ENCODE measurements around the gene ALAS2.

The ALAS2 gene

DNA sequence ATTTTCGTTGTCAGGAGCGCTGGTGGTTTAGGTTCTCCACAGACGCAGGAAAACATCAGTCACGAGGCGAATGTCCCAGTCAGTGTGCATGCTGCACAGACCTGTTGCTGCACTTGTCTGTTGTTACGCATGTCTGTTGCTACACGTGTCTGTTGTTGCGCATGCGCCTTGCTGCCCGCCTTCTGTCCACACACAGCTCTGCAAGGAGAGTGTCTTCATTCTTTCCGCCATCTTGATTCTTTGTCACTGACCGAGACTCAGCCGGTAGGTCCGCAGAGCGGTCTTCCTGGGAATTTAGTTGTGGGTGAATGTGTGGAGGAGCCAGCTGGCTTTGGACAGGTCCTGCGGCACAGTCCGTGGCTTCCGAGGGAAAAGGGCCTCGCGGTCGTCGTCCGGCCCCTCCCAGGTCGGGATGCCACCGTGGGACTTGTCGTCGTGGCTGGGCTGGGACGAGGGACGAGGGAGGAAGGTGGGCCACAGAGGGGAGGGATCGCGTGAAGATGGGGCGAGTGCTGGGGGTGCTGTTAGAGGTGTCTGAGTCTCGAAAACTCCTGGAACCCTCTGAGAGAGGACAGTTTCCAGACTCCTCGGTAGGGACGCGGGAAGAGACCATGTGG is 44.2 kb upstream of the ALAS2 start, which contains the start of gene PAGE2B (continued):
- TF ChIP-seq, protein P1, sequence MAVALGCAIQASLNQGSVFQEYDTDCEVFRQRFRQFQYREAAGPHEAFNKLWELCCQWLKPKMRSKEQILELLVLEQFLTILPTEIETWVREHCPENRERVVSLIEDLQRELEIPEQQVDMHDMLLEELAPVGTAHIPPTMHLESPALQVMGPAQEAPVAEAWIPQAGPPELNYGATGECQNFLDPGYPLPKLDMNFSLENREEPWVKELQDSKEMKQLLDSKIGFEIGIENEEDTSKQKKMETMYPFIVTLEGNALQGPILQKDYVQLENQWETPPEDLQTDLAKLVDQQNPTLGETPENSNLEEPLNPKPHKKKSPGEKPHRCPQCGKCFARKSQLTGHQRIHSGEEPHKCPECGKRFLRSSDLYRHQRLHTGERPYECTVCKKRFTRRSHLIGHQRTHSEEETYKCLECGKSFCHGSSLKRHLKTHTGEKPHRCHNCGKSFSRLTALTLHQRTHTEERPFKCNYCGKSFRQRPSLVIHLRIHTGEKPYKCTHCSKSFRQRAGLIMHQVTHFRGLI (tag by site-specific recombination; IDR thresholded peaks at IDR 0.05): no peak
- TF ChIP-seq GLIS2 (tag by site-specific recombination; IDR thresholded peaks at IDR 0.05) (no peak), KLF9 (tag by site-specific recombination; IDR thresholded peaks at IDR 0.05; ENCODE audit: low read depth) (no peak), ZNF621 (tag by site-specific recombination; IDR thresholded peaks at IDR 0.05) (no peak), ZNF596 (tag by site-specific recombination; IDR thresholded peaks at IDR 0.05) (no peak)

DNA sequence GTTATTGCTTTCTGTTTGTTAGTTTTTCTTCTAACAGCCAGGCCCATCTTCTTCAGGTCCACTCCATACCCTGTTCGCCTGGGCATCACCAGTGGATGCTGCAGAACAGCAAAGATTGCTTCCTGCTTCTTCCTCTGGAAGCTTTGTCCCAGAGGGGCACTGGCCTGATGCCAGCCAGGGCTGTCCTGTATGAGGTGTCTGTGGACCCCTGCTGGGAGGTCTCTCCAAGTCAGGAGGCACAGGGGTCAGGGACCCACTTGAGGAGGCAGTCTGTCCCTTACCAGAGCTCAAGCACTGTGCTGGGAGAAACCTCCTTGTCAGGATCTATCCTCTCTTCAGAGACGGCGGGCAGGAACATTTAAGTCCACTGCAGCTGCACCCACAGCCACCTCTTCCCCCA is 41.5 kb upstream of the ALAS2 start:
- no peaks in the 10 kb centered on the region for H3K4me1 ChIP-seq (ENCODE audit: control insufficient read depth, insufficient read depth, low read length)
- no peaks in the 10 kb centered on the region for H3K9me3 ChIP-seq (ENCODE audit: control insufficient read depth, insufficient read depth, low read depth, low read length)
- TF ChIP-seq ZNF426 (tag by site-specific recombination; IDR thresholded peaks at IDR 0.05): no peak
- no peak for TF ChIP-seq ZNF600 (tag by site-specific recombination; IDR thresholded peaks at IDR 0.05)
- TF ChIP-seq SP2 (tag by site-specific recombination; IDR thresholded peaks at IDR 0.05): no peak
- no peak for TF ChIP-seq ZNF239 (tag by site-specific recombination; IDR thresholded peaks at IDR 0.05)
- no peak for TF ChIP-seq ZNF394 (tag by site-specific recombination; IDR thresholded peaks at IDR 0.05; ENCODE audit: borderline replicate concordance)
- no peak for TF ChIP-seq ZBTB7A (tag by site-specific recombination; IDR thresholded peaks at IDR 0.05; ENCODE audit: low read depth)
- TF ChIP-seq ZNF560 (tag by site-specific recombination; IDR thresholded peaks at IDR 0.05; ENCODE audit: borderline replicate concordance): no peak
- TF ChIP-seq YY2 (tag by site-specific recombination; IDR thresholded peaks at IDR 0.05): no peak
- TF ChIP-seq, protein P2, sequence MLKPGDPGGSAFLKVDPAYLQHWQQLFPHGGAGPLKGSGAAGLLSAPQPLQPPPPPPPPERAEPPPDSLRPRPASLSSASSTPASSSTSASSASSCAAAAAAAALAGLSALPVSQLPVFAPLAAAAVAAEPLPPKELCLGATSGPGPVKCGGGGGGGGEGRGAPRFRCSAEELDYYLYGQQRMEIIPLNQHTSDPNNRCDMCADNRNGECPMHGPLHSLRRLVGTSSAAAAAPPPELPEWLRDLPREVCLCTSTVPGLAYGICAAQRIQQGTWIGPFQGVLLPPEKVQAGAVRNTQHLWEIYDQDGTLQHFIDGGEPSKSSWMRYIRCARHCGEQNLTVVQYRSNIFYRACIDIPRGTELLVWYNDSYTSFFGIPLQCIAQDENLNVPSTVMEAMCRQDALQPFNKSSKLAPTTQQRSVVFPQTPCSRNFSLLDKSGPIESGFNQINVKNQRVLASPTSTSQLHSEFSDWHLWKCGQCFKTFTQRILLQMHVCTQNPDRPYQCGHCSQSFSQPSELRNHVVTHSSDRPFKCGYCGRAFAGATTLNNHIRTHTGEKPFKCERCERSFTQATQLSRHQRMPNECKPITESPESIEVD (tag by site-specific recombination; IDR thresholded peaks at IDR 0.05): no peak
- no peak for TF ChIP-seq ZNF837 (tag by site-specific recombination; IDR thresholded peaks at IDR 0.05)
- TF ChIP-seq ZNF37A (tag by site-specific recombination; IDR thresholded peaks at IDR 0.05): no peak
- no peak for TF ChIP-seq ZNF214 (tag by site-specific recombination; IDR thresholded peaks at IDR 0.05; ENCODE audit: borderline replicate concordance)
- TF ChIP-seq, protein P3, sequence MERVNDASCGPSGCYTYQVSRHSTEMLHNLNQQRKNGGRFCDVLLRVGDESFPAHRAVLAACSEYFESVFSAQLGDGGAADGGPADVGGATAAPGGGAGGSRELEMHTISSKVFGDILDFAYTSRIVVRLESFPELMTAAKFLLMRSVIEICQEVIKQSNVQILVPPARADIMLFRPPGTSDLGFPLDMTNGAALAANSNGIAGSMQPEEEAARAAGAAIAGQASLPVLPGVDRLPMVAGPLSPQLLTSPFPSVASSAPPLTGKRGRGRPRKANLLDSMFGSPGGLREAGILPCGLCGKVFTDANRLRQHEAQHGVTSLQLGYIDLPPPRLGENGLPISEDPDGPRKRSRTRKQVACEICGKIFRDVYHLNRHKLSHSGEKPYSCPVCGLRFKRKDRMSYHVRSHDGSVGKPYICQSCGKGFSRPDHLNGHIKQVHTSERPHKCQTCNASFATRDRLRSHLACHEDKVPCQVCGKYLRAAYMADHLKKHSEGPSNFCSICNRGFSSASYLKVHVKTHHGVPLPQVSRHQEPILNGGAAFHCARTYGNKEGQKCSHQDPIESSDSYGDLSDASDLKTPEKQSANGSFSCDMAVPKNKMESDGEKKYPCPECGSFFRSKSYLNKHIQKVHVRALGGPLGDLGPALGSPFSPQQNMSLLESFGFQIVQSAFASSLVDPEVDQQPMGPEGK (tag by site-specific recombination; IDR thresholded peaks at IDR 0.05): no peak
- TF ChIP-seq ZNF140 (tag by site-specific recombination; IDR thresholded peaks at IDR 0.05): no peak
- TF ChIP-seq ZBTB20 (tag by site-specific recombination; IDR thresholded peaks at IDR 0.05): no peak
- no peak for TF ChIP-seq KLF1 (tag by site-specific recombination; IDR thresholded peaks at IDR 0.05)
- no peak for TF ChIP-seq ZNF133 (tag by site-specific recombination; IDR thresholded peaks at IDR 0.05)
- TF ChIP-seq SCRT1 (tag by site-specific recombination; IDR thresholded peaks at IDR 0.05; ENCODE audit: borderline replicate concordance): no peak
- no peak for TF ChIP-seq ZBTB21 (tag by site-specific recombination; IDR thresholded peaks at IDR 0.05)
- H3K27ac ChIP-seq (ENCODE audit: extremely low read depth, low read depth, low read length): no peak overlapping the region
- ChIA-PET CTCF (interaction anchor here (0.6 kb wide), 1 partner anchor 21 kb away, joined by 3 read pairs; no protein-coding TSS in a partner anchor), POLR2A (no interaction called here)
- no peaks in the 10 kb centered on the region for H3K36me3 ChIP-seq (ENCODE audit: control insufficient read depth in 2 of 2, insufficient read depth in 1 of 2, low read length in 2 of 2)
- no peak overlapping the region for H3K4me3 ChIP-seq (ENCODE audit: low read depth, low read length)
